PC-9 (cell line): ENCODE results near the gene GRIN3A.

Experiments used
- CTCF ChIP-seq: fragments of 200-600 bp; sonication (generic); conservative IDR thresholded peaks from 2 replicates; pipeline ENCODE4 v1.6.1; 2017; ENCODE audit warnings: mixed run types, antibody characterized with exemption, mild to moderate bottlenecking, moderate library complexity
- EZH2 ChIP-seq: fragments of 200-600 bp; sonication (generic); IDR thresholded peaks from 2 replicates; pipeline ENCODE4 v1.8.0; 2017; ENCODE audit warnings: antibody characterized with exemption, low read depth

DNA sequence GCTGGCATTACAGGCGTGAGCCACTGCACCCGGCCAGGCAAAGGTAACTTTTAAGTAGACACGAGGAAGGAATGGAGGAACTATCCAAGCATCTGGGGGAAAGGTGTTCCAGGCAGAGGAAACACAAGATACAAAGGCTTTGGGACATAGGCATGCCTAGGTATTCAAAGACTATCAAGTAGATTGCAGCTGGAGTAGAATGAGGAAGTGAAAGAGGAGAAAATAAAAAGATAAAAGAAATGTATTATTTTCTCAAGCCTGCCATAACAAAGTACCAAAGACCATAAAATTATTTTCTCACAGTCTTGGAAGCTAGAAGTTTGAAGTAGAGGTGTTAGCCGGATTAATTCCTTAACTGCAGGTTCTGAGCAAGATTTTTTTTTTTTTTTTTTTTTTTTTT lies 39.9 kb upstream of the GRIN3A start:
- no peak for TF ChIP-seq CTCF
- no peak for TF ChIP-seq EZH2
